HL-60 (cell line): ENCODE results near the gene MFRP.

Source experiments
- DNase-seq, 2 experiments: peaks; one replicate each; pipeline ENCODE4 v3.0.0-alpha.2; 2010 to 2020; ENCODE audit warnings: low read depth in 1 of 2, low spot score in 1 of 2
- H3K27ac ChIP-seq: fragments of 250-450 bp; sonication (Bioruptor Pico); replicated peaks from 2 replicates; pipeline ENCODE4 v1.5.1; 2020; ENCODE audit warnings: mild to moderate bottlenecking, moderate library complexity
- H3K27me3 ChIP-seq: fragments of 250-450 bp; sonication (Bioruptor Pico); 2 replicates; pipeline ENCODE4 v1.5.1; 2021; ENCODE audit warnings: mild to moderate bottlenecking, moderate library complexity; ENCODE audit not compliant: insufficient read depth, poor library complexity, severe bottlenecking
- H3K4me3 ChIP-seq: replicated peaks from 2 replicates; pipeline ENCODE4 v1.5.1; 2011; ENCODE audit warnings: mild to moderate bottlenecking, control low read depth, low read length; ENCODE audit not compliant: insufficient read depth
- GABPA ChIP-seq: IDR thresholded peaks from 2 replicates; pipeline ENCODE4 v1.6.1; 2012; ENCODE audit warnings: low read depth
- POLR2AphosphoS5 ChIP-seq: IDR thresholded peaks from 2 replicates; pipeline ENCODE4 v1.6.1; 2012; ENCODE audit warnings: low read depth
- REST ChIP-seq: IDR thresholded peaks from 2 replicates; pipeline ENCODE4 v1.6.1; 2012; ENCODE audit warnings: low read depth; ENCODE audit not compliant: insufficient replicate concordance
- SPI1 ChIP-seq: IDR thresholded peaks from 2 replicates; pipeline ENCODE4 v1.6.1; 2012; ENCODE audit warnings: low read depth, mild to moderate bottlenecking, borderline replicate concordance
- TF ChIP-seq, protein P1 (sequence below): IDR thresholded peaks from one replicate; pipeline ENCODE4 v1.5.1; 2011; ENCODE audit warnings: low read length, control low read depth, inconsistent platforms; ENCODE audit not compliant: insufficient read depth

MFRP gene

DNA sequence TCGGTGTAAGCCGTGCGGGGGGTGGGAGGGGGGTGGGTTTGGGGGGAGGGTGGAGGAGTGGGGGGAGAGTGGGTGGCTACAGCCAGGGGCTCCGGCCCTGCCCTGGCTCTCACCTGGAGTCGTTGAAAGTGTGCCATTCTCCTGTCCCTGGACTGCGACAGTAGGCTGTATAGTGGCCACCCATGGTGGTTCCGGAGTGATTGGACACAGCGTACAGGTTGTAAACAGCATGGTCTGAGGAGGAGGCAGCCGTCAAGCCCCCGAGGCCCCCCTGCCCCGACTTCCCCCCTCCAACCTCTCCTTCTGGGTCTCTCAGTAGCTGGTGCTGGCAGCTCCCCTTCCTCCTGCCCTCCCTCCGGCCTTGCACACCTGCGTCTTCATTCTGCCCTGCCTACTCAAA, 10.6 kb upstream of the MFRP start:
- H3K27ac ChIP-seq, result no peak overlapping the region
- TF ChIP-seq REST, result no peak
- no peak for TF ChIP-seq GABPA
- TF ChIP-seq, protein P1, sequence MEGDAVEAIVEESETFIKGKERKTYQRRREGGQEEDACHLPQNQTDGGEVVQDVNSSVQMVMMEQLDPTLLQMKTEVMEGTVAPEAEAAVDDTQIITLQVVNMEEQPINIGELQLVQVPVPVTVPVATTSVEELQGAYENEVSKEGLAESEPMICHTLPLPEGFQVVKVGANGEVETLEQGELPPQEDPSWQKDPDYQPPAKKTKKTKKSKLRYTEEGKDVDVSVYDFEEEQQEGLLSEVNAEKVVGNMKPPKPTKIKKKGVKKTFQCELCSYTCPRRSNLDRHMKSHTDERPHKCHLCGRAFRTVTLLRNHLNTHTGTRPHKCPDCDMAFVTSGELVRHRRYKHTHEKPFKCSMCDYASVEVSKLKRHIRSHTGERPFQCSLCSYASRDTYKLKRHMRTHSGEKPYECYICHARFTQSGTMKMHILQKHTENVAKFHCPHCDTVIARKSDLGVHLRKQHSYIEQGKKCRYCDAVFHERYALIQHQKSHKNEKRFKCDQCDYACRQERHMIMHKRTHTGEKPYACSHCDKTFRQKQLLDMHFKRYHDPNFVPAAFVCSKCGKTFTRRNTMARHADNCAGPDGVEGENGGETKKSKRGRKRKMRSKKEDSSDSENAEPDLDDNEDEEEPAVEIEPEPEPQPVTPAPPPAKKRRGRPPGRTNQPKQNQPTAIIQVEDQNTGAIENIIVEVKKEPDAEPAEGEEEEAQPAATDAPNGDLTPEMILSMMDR, result no peak
- H3K27me3 ChIP-seq, result peaks cover 5% of the 10 kb centered on the region
- DNase-seq, result no peak
- H3K4me3 ChIP-seq, result peak overlapping the region; percentile 46; the same call in 1 of the 2 replicates

GRCh38 chr11:119356349-119357031, 10.0 kb upstream of the MFRP start:
- Histone ChIP-seq H3K27ac (no peak overlapping the region), H3K4me3 (peak overlapping the region; percentile 46), H3K27me3 (peaks cover 5% of the 10 kb centered on the region)
- TF ChIP-seq, protein P1, result peak; percentile 72
- no peak for TF ChIP-seq SPI1
- peak in 1 of 2 experiments; percentile 71 for DNase-seq

DNA sequence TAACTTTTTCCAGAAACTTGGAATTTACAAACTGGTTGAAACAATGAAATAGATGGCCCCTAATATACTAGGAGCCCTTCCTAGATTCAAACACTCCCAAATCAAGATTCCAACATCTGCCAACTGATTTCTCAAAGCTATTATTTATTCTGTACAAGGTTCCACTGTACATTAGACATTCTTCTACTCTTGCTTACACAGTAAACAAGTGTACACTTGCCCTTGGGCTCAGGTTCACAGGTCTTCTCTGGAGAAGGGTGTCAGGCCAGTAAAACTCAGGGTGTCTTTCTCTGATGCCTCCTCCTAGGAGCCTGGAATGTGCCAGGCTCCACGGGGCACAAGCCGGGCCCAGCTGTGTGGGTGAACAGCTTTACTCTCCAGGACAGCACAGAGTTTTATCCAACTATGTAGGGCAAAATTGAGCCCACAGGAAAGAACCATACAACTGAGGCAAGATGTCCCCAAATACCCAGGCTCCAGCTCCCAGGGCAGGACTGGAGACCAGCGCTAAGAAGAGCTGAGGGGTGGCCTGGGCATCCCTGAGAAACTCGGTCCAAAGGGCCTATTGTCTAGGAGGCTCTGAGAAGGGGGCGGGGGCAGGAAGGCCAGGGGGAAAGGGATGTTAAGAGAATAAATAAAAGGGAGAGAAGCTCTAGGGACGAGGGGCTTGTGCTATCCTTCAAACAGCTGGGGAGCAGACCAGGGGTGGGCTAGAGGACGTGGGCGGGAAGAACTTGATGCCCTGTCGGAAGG, 8.8 kb upstream of the MFRP start:
- Histone ChIP-seq H3K4me3 (no peak overlapping the region), H3K27me3 (peaks cover 5% of the 10 kb centered on the region), H3K27ac (no peak overlapping the region)
- DNase-seq, result no peak
- TF ChIP-seq SPI1 (no peak), POLR2AphosphoS5 (no peak), GABPA (no peak), REST (no peak)
- TF ChIP-seq, protein P1, result no peak
